HepG2 (cell line): ENCODE results near the gene CLNS1A. TPM values are rescaled to one million over a fixed set of nuclear protein-coding genes. Genes with fewer than 3 reads are reported as not detected.

Experiments
- CHD2 ChIP-seq: IDR thresholded peaks from 2 replicates; pipeline ENCODE4 v1.6.1; 2011; ENCODE audit warnings: low read depth, low read length, improper control_type of control experiment
- HNRNPK ChIP-seq: fragments of 200-400 bp; formaldehyde crosslinking; IDR thresholded peaks from 2 replicates; pipeline ENCODE4 v1.6.1; 2018; ENCODE audit warnings: low read length, low read depth, moderate library complexity, mild to moderate bottlenecking; ENCODE audit not compliant: poor library complexity, severe bottlenecking
- JUNB ChIP-seq: sonication (generic); formaldehyde crosslinking; IDR thresholded peaks from 2 replicates; pipeline ENCODE4 v1.8.0; 2022; ENCODE audit warnings: missing genetic modification reagents, mild to moderate bottlenecking, borderline replicate concordance
- KMT2A ChIP-seq: sonication (generic); formaldehyde crosslinking; IDR thresholded peaks from 2 replicates; pipeline ENCODE4 v1.4.0; 2020; ENCODE audit warnings: missing genetic modification reagents
- SIN3A ChIP-seq: IDR thresholded peaks from 2 replicates; pipeline ENCODE4 v1.6.1; 2011; ENCODE audit warnings: low read depth, mild to moderate bottlenecking, control low read depth, low read length, borderline replicate concordance
- THYN1 ChIP-seq: sonication (generic); formaldehyde crosslinking; IDR thresholded peaks from 2 replicates; pipeline ENCODE4 v1.8.1; 2023; ENCODE audit warnings: low read depth, mild to moderate bottlenecking, moderate library complexity, missing genetic modification reagents, borderline replicate concordance
- ZNF230 ChIP-seq: sonication (generic); formaldehyde crosslinking; IDR thresholded peaks from 2 replicates; pipeline ENCODE4 v1.4.0; 2020; ENCODE audit warnings: mild to moderate bottlenecking, missing genetic modification reagents
- ZNF253 ChIP-seq: sonication (generic); formaldehyde crosslinking; IDR thresholded peaks from 2 replicates; pipeline ENCODE4 v1.8.0; 2022; ENCODE audit warnings: mild to moderate bottlenecking, missing genetic modification reagents, borderline replicate concordance
- polyA plus RNA-seq, 8 experiments: library from polyadenylated mRNA; depleted of rRNA in 3 of 8; stranded (reverse) in 7 of 8; unstranded in 1 of 8; fragments of >200 nt; fragmentation: Illumina TruSeq in 4 of 8; extraction: Trizol in 4 of 8; gene quantifications; 2 replicates each; pipeline versions ENCODE4 v1.2.1 to v1.2.3, GENCODE V29; 2011 to 2016; ENCODE audit warnings: low read depth in 4 of 8, missing spikeins in 1 of 8, mixed read lengths in 1 of 8; ENCODE audit not compliant: insufficient read depth in 1 of 8
- total RNA-seq, 5 experiments: library from RNA; depleted of rRNA; stranded (reverse); fragments of >200 nt; fragmentation: Illumina TruSeq; extraction: Trizol; gene quantifications; 2 replicates each; pipeline ENCODE4 v1.2.3, GENCODE V29; 2016; ENCODE audit warnings: low read depth in 1 of 5
- TF ChIP-seq, protein P1 (sequence below): sonication (generic); formaldehyde crosslinking; IDR thresholded peaks from one replicate; pipeline ENCODE4 v1.5.1; 2020; ENCODE audit warnings: mild to moderate bottlenecking, missing genetic modification reagents; ENCODE audit errors: not compliant biosample characterization
- TF ChIP-seq, protein P2 (sequence below): sonication (generic); formaldehyde crosslinking; IDR thresholded peaks from 2 replicates; pipeline ENCODE4 v1.4.0; 2020; ENCODE audit warnings: mild to moderate bottlenecking, missing genetic modification reagents
- TF ChIP-seq, protein P3 (sequence below): sonication (generic); formaldehyde crosslinking; IDR thresholded peaks from 2 replicates; pipeline ENCODE4 v1.8.1; 2022; ENCODE audit warnings: mild to moderate bottlenecking, missing genetic modification reagents

Gene CLNS1A
- total and polyA plus RNA-seq, 2 of the 13 experiments (the other 11 are each of a cell fraction or from before 2014, with no cell fraction given), result 158 to 219 TPM

DNA sequence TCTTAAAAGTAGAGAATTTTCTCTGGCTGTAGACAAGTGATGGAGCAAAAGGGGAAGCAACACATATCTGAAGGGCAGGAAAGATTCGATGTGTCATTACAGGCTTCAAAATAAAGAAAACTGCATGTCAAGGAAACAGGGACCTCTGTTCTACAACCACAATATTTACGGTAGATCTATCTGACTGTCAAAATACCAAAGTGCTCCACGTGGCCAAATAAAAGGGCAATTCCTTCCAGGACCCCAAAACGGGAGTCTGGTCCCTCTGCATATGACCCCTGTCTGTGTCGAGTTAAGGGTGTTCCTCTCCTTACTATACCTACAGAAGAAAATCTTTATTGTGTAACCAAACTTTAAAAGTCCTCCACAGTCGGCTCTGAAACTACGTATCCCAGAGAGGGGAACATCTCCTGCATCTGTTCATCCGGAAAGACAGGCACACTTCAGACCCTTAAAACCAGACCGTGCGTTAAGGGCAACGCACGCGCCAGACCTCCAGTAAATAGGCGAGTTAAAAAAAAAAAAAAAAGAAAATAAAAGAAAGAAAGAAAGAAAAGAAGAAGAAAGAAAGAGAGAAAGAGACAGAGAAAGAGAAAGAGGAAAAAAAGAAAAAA is 756 bp downstream of the CLNS1A start (continued):
- TF ChIP-seq, protein P1, sequence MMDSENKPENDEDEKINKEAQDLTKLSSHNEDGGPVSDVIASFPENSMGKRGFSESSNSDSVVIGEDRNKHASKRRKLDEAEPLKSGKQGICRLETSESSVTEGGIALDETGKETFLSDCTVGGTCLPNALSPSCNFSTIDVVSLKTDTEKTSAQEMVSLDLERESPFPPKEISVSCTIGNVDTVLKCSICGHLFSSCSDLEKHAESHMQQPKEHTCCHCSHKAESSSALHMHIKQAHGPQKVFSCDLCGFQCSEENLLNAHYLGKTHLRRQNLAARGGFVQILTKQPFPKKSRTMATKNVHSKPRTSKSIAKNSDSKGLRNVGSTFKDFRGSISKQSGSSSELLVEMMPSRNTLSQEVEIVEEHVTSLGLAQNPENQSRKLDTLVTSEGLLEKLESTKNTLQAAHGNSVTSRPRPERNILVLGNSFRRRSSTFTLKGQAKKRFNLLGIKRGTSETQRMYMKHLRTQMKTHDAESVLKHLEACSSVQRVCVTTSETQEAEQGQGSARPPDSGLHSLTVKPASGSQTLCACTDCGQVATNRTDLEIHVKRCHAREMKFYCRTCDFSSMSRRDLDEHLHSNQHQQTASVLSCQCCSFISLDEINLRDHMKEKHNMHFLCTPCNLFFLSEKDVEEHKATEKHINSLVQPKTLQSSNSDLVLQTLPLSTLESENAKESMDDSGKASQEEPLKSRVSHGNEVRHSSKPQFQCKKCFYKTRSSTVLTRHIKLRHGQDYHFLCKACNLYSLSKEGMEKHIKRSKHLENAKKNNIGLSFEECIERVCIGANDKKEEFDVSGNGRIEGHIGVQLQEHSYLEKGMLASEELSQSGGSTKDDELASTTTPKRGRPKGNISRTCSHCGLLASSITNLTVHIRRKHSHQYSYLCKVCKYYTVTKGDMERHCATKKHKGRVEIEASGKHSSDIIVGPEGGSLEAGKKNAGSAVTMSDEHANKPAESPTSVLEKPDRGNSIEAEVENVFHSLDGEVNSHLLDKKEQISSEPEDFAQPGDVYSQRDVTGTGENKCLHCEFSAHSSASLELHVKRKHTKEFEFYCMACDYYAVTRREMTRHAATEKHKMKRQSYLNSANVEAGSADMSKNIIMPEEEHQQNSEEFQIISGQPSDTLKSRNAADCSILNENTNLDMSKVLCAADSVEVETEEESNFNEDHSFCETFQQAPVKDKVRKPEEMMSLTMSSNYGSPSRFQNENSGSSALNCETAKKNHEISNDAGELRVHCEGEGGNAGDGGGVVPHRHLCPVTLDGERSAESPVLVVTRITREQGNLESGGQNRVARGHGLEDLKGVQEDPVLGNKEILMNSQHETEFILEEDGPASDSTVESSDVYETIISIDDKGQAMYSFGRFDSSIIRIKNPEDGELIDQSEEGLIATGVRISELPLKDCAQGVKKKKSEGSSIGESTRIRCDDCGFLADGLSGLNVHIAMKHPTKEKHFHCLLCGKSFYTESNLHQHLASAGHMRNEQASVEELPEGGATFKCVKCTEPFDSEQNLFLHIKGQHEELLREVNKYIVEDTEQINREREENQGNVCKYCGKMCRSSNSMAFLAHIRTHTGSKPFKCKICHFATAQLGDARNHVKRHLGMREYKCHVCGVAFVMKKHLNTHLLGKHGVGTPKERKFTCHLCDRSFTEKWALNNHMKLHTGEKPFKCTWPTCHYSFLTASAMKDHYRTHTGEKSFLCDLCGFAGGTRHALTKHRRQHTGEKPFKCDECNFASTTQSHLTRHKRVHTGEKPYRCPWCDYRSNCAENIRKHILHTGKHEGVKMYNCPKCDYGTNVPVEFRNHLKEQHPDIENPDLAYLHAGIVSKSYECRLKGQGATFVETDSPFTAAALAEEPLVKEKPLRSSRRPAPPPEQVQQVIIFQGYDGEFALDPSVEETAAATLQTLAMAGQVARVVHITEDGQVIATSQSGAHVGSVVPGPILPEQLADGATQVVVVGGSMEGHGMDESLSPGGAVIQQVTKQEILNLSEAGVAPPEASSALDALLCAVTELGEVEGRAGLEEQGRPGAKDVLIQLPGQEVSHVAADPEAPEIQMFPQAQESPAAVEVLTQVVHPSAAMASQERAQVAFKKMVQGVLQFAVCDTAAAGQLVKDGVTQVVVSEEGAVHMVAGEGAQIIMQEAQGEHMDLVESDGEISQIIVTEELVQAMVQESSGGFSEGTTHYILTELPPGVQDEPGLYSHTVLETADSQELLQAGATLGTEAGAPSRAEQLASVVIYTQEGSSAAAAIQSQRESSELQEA (CRISPR knock-in tag), result no peak
- TF ChIP-seq KMT2A (CRISPR knock-in tag) (no peak), HNRNPK (no peak), JUNB (no peak), ZNF230 (CRISPR knock-in tag) (no peak), SIN3A (0 out of 2 replicates have a peak, but pooled peaks have one; percentile 25), THYN1 (no peak), CHD2 (no peak), ZNF253 (CRISPR knock-in tag) (no peak)
- TF ChIP-seq, protein P2, sequence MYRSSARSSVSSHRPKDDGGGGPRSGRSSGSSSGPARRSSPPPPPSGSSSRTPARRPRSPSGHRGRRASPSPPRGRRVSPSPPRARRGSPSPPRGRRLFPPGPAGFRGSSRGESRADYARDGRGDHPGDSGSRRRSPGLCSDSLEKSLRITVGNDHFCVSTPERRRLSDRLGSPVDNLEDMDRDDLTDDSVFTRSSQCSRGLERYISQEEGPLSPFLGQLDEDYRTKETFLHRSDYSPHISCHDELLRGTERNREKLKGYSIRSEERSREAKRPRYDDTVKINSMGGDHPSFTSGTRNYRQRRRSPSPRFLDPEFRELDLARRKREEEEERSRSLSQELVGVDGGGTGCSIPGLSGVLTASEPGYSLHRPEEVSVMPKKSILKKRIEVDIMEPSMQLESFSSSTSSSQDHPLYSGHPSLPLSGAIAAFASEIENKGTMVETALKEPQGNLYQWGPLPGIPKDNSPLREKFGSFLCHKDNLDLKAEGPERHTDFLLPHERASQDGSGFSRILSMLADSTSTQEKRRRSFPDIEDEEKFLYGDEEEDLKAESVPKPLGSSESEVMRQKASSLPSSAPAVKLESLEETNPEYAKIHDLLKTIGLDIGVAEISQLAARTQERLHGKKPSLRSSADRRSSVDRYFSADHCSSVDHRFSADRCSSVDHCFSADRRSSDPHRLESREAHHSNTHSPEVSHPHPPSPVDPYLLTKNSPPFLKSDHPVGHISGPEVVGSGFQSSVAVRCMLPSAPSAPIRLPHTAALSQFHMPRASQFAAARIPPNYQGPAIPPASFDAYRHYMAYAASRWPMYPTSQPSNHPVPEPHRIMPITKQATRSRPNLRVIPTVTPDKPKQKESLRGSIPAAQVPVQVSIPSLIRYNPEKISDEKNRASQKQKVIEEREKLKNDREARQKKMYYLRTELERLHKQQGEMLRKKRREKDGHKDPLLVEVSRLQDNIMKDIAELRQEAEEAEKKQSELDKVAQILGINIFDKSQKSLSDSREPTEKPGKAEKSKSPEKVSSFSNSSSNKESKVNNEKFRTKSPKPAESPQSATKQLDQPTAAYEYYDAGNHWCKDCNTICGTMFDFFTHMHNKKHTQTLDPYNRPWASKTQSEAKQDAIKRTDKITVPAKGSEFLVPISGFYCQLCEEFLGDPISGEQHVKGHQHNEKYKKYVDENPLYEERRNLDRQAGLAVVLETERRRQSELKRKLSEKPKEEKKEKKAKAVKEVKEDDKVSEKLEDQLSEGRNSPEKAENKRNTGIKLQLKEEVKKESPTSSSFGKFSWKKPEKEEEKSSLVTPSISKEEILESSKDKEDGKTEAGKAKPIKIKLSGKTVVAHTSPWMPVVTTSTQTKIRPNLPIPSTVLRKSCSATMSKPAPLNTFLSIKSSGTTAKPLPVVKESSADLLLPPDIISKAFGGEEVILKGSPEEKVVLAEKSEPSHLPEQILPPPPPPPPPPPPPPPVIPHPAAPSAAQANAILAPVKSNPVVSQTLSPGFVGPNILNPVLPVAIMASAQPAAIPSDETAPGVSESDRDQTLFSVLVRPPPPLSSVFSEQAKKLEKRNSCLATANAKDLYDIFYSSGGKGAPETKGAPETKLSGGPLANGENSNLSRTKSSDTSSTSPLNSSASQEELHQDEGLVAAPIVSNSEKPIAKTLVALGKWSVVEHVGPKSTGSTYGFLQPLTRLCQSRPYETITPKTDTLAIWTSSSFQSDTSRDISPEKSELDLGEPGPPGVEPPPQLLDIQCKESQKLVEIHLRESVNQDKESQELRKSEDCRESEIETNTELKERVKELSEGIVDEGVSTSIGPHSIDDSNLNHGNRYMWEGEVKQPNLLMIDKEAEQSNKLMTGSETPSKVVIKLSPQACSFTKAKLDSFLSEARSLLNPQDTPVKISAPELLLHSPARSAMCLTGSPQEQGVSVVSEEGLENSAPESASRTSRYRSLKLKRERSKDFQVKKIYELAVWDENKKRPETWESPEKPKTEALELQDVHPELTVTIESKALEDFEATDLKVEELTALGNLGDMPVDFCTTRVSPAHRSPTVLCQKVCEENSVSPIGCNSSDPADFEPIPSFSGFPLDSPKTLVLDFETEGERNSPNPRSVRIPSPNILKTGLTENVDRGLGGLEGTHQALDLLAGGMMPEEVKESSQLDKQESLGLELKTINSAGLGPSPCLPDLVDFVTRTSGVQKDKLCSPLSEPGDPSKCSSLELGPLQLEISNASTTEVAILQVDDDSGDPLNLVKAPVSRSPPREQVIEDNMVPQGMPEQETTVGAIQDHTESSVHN, result no peak
- TF ChIP-seq, protein P3, sequence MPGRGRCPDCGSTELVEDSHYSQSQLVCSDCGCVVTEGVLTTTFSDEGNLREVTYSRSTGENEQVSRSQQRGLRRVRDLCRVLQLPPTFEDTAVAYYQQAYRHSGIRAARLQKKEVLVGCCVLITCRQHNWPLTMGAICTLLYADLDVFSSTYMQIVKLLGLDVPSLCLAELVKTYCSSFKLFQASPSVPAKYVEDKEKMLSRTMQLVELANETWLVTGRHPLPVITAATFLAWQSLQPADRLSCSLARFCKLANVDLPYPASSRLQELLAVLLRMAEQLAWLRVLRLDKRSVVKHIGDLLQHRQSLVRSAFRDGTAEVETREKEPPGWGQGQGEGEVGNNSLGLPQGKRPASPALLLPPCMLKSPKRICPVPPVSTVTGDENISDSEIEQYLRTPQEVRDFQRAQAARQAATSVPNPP (CRISPR knock-in tag), result no peak
